GM06990 (cell line): Measurements from ENCODE around the gene IL19.

Experiments used
- DNase-seq: peaks from one replicate; pipeline ENCODE4 v3.0.0-alpha.2; 2011; ENCODE audit not compliant: insufficient read length; ENCODE audit errors: extremely low read depth
- H3K27me3 ChIP-seq: replicated peaks from 2 replicates; pipeline ENCODE4 v1.6.0; 2011; ENCODE audit warnings: low read length; ENCODE audit not compliant: control insufficient read depth, insufficient read depth
- H3K36me3 ChIP-seq: 2 replicates; pipeline ENCODE4 v1.5.1; 2011; ENCODE audit warnings: low read length; ENCODE audit not compliant: control insufficient read depth, insufficient read depth
- H3K4me3 ChIP-seq: replicated peaks from 2 replicates; pipeline ENCODE4 v1.5.1; 2011; ENCODE audit warnings: low read depth, mild to moderate bottlenecking, control low read depth, low read length
- TF ChIP-seq, protein P1 (sequence below): IDR thresholded peaks from 2 replicates; pipeline ENCODE4 v1.5.1; 2011; ENCODE audit warnings: low read length, control low read depth, mild to moderate bottlenecking, inconsistent platforms; ENCODE audit not compliant: insufficient read depth, poor library complexity, severe bottlenecking

Gene IL19

DNA sequence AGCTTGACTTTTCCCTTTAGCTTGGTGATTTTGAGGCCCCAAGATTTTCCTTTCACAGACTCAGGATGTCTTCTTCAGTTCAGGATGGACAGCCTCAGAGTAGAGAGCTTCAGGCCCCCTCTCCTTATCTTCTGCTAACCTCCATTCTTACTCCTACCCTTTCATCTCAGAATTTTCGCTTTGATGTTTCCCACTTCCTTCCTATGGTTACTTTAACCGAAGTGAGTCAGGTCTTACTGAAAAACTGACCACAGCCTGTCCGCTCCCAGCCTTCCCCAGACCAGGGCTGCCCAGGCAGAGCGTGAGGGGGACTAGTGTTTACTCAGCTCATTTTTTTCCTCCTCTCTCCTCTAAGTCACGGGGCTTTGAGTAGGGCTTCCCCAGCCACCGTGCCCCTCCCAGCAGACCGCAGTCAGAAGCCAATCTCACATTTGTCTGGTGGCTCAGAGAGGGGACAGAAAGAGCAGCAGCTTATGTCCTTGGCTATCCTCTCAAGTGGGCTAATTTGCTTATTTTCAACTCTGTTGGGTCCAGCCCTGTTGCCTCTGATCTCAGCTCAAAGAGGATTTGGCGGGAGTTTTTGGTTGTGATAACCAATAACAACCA, 4.2 kb upstream of the IL19 start:
- no peak overlapping the region for H3K4me3 ChIP-seq
- DNase-seq, result peak; percentile 79

DNA sequence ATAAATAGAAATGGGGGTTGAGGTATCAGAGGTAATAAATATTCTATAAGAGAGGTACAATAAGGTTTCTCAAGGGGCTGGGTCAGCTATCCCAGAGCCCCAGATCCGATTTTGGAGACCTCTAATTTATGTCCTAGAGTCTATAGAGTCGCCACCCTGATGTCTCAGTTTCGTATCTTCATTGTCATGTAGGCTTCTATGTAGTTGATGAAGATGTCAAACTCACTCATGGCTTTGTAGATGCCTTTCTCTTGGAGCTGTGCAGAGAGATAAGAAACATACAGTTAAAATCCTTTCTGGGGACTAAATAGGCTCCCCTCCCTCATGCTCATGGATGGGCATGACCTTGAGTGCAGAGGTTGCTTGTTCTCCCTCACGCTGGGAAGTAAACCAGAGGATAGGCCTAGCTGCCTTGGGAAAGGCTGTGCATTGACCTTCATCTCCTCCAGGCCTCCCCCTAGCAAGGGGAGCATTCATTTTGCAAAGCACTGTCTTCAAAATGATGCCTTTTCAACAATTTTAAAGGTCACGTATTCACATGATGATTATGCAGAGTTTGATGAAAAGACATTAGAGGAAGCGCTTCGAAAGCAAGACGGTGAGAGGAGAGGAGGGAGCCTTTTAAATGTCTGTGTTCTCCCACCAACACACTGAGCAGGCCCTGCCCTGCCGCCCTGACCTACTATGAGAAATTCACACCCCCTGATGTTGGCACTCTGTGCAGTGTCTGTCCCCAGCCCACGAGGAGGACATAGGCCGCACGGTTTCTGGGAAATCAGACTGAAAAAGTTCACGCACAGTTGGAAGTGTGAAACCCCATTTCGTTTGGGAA, 1.9 kb upstream of the IL19 start:
- TF ChIP-seq, protein P1, sequence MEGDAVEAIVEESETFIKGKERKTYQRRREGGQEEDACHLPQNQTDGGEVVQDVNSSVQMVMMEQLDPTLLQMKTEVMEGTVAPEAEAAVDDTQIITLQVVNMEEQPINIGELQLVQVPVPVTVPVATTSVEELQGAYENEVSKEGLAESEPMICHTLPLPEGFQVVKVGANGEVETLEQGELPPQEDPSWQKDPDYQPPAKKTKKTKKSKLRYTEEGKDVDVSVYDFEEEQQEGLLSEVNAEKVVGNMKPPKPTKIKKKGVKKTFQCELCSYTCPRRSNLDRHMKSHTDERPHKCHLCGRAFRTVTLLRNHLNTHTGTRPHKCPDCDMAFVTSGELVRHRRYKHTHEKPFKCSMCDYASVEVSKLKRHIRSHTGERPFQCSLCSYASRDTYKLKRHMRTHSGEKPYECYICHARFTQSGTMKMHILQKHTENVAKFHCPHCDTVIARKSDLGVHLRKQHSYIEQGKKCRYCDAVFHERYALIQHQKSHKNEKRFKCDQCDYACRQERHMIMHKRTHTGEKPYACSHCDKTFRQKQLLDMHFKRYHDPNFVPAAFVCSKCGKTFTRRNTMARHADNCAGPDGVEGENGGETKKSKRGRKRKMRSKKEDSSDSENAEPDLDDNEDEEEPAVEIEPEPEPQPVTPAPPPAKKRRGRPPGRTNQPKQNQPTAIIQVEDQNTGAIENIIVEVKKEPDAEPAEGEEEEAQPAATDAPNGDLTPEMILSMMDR, result no peak
- Histone ChIP-seq H3K4me3 (peak overlapping the region; percentile 10; the same call in 1 of the 2 replicates), H3K27me3 (no peaks in the 10 kb centered on the region), H3K36me3 (no peaks in the 10 kb centered on the region)
- DNase-seq, result no peak

More for the DNA sequence above, 4.2 kb upstream of the IL19 start:
- TF ChIP-seq, protein P1, result no peak
- Histone ChIP-seq H3K36me3 (no peaks in the 10 kb centered on the region), H3K27me3 (no peaks in the 10 kb centered on the region)

DNA sequence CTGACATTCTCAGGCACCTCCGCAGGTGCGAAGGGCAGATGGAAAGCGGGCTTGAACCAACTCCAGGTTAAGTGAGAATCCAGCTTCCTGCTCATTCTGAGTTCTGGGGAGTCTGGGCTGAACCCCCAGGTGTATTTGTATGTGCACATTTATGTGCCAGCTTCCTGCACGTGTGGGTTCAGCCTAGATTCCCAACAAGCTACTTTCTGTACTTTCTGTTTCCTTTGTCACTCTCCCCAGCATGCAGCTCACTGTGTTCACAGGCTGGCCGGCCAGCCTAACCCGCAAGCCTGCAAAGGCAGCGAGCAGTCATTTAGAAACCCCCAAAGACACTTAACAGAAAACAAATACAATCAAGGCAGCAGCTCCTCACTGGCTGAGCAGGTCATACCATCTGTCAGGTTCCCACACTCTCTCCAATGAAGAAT, 1.3 kb upstream of the IL19 start:
- TF ChIP-seq, protein P1, result no peak
- Histone ChIP-seq H3K36me3 (no peaks in the 10 kb centered on the region), H3K4me3 (peak overlapping the region; percentile 62; the same call in 1 of the 2 replicates), H3K27me3 (no peaks in the 10 kb centered on the region)
- DNase-seq, result peak; percentile 86

DNA sequence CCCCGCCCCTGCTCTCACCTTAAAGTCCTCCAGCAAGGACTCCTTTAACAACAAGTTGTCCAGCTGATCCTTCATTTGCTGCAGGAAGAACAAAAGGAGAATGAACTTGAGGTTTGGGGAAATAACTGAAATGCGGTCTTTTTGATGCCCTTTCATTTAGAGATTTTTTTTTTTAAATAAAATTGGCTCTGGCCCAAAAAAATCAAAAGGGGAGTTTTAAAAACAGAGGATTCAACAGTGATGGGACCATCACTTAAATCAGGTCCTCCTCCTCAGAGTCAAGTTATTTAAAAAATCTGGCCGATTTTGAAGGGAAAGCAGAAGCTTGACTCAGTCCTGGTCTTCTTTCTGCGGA, 742 bp downstream of the IL19 start:
- H3K36me3 ChIP-seq, result no peaks in the 10 kb centered on the region
- H3K27me3 ChIP-seq, result no peaks in the 10 kb centered on the region
- peak overlapping the region; percentile 62 for H3K4me3 ChIP-seq
- TF ChIP-seq, protein P1, result no peak
- DNase-seq, result no peak

DNA sequence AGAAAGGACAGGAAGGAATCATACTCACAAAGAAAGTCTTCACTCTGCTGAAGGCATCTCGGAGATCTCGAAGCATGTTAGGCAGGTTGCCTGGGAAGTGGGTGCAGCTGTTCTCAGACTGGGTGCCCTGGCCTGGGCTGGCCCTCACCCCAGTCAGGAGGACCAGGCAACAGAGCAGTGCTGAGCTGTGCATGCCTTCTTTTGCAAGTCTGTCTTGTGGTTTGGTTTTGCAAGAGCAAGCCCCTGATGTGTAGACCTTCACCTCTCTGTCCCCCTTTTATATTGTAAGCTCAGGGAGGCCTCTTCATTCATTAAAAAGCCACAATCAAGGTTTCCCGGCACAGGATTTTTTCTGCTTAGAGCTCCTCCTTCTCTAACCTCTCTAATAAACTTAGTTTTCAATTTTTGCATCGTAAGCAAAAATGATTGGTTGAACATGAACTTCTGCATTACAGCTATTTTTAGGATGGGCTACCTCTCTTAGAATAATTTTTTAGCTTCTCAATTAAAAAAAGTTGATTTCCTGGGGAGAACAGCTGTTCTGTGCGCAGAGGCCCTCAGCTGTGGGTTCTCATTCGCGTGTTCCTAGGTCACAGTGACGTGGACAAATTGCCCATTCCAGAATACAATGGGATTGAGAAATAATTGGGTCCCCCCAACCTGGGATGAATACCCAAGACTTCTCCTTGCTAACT, 1.8 kb downstream of the IL19 start, which contains the start of gene IL10:
IL10 (minus strand) TSS at position 252 of the 695 bp plus-strand sequence; CDS start at position 193, 59 bp downstream.
- Histone ChIP-seq H3K36me3 (no peaks in the 10 kb centered on the region), H3K27me3 (no peaks in the 10 kb centered on the region), H3K4me3 (peak within 1 kb of the TSS; percentile 62)
- DNase-seq, result no peak
- TF ChIP-seq, protein P1, result no peak
